RWPE2 (cell line): Measurements from ENCODE around the gene ITPR1.

Source experiments
- ATAC-seq: fragments of 200-7000 bp; cut with Tn5 transposase; 3 replicates; pipeline ENCODE4 v1.9.1; 2021; ENCODE audit warnings: low read depth
- DNase-seq: peaks from one replicate; pipeline ENCODE4 v3.0.0-alpha.2; 2020; ENCODE audit warnings: low spot score
- H3K27ac ChIP-seq: fragments of 450-650 bp; 2 replicates; pipeline ENCODE4 v1.5.1; 2017; ENCODE audit warnings: mild to moderate bottlenecking; ENCODE audit not compliant: poor library complexity, severe bottlenecking
- H3K27me3 ChIP-seq: fragments of 250-450 bp; sonication (Bioruptor Pico); 2 replicates; pipeline ENCODE4 v1.5.1; 2021; ENCODE audit warnings: mild to moderate bottlenecking, moderate library complexity; ENCODE audit not compliant: insufficient read depth, poor library complexity, severe bottlenecking
- H3K36me3 ChIP-seq: fragments of 250-450 bp; sonication (Bioruptor Pico); 2 replicates; pipeline ENCODE4 v1.5.1; 2020; ENCODE audit warnings: low read depth, mild to moderate bottlenecking, moderate library complexity
- H3K4me1 ChIP-seq: fragments of 250-450 bp; sonication (Bioruptor Pico); 2 replicates; pipeline ENCODE4 v1.5.1; 2021; ENCODE audit warnings: mild to moderate bottlenecking, moderate library complexity; ENCODE audit not compliant: insufficient read depth, poor library complexity, severe bottlenecking
- H3K4me3 ChIP-seq: fragments of 250-450 bp; sonication (Bioruptor Pico); 2 replicates; pipeline ENCODE4 v1.5.1; 2021; ENCODE audit warnings: mild to moderate bottlenecking, moderate library complexity; ENCODE audit not compliant: severe bottlenecking
- H3K9me3 ChIP-seq: fragments of 250-450 bp; sonication (Bioruptor Pico); 2 replicates; pipeline ENCODE4 v1.5.1; 2021; ENCODE audit warnings: mild to moderate bottlenecking, moderate library complexity; ENCODE audit not compliant: severe bottlenecking
- CTCF ChIP-seq: fragments of 450-650 bp; IDR thresholded peaks from one replicate; pipeline ENCODE4 v1.5.1; 2017; ENCODE audit warnings: mild to moderate bottlenecking, moderate library complexity; ENCODE audit not compliant: poor library complexity, severe bottlenecking

Gene ITPR1

GRCh38 chr3:4856986-4857385 is 363.8 kb downstream of the ITPR1 start:
- no peak for ATAC-seq
- no peaks in the 10 kb centered on the region for H3K4me1 ChIP-seq
- no peak for TF ChIP-seq CTCF
- no peaks in the 10 kb centered on the region for H3K9me3 ChIP-seq
- H3K27ac ChIP-seq: no peak overlapping the region
- no peaks in the 10 kb centered on the region for H3K36me3 ChIP-seq
- H3K27me3 ChIP-seq: no peaks in the 10 kb centered on the region
- DNase-seq: no peak
- H3K4me3 ChIP-seq: no peak overlapping the region

GRCh38 chr3:4859788-4860187 is 366.6 kb downstream of the ITPR1 start:
- no peaks in the 10 kb centered on the region for H3K36me3 ChIP-seq
- ATAC-seq (no peak), DNase-seq (no peak)
- no peaks in the 10 kb centered on the region for H3K4me1 ChIP-seq
- H3K27ac ChIP-seq: no peak overlapping the region
- no peaks in the 10 kb centered on the region for H3K9me3 ChIP-seq
- no peak for TF ChIP-seq CTCF
- no peak overlapping the region for H3K4me3 ChIP-seq
- H3K27me3 ChIP-seq: no peaks in the 10 kb centered on the region

- ATAC-seq: no peak
- no peaks in the 10 kb centered on the region for H3K9me3 ChIP-seq
These were observed 369.8 kb downstream of the ITPR1 start for GRCh38 chr3:4862973-4863372.

GRCh38 chr3:4864503-4864902 is 371.4 kb downstream of the ITPR1 start:
- Histone ChIP-seq H3K36me3 (no peaks in the 10 kb centered on the region), H3K4me3 (no peak overlapping the region), H3K4me1 (peaks cover 11% of the 10 kb centered on the region), H3K27me3 (no peaks in the 10 kb centered on the region), H3K9me3 (no peaks in the 10 kb centered on the region), H3K27ac (no peak overlapping the region)
- TF ChIP-seq CTCF: no peak
- no peak for DNase-seq
- ATAC-seq: no peak

More at GRCh38 chr3:4862973-4863372, 369.8 kb downstream of the ITPR1 start:
- H3K4me1 ChIP-seq: peaks cover 11% of the 10 kb centered on the region
- no peaks in the 10 kb centered on the region for H3K36me3 ChIP-seq
- no peak overlapping the region for H3K4me3 ChIP-seq
- DNase-seq: no peak
- no peaks in the 10 kb centered on the region for H3K27me3 ChIP-seq
- no peak overlapping the region for H3K27ac ChIP-seq
- TF ChIP-seq CTCF: no peak

GRCh38 chr3:4865714-4866113 is 372.6 kb downstream of the ITPR1 start:
- no peak overlapping the region for H3K4me3 ChIP-seq
- peaks cover 11% of the 10 kb centered on the region for H3K4me1 ChIP-seq
- H3K27ac ChIP-seq: no peak overlapping the region
- no peaks in the 10 kb centered on the region for H3K9me3 ChIP-seq
- no peak for TF ChIP-seq CTCF
- no peaks in the 10 kb centered on the region for H3K27me3 ChIP-seq
- no peak for ATAC-seq
- no peak for DNase-seq
- H3K36me3 ChIP-seq: no peaks in the 10 kb centered on the region
